ENCODE data around the gene SCN4B.

The SCN4B gene

GRCh38 chr11:118161786-118162185, 9.2 kb upstream of the SCN4B start:
- Histone ChIP-seq H3F3A (ENCODE audit: low read depth) (no peaks in the 10 kb centered on the region), H3K9ac (ENCODE audit: low read depth, low read length, poor library complexity, severe bottlenecking) (no peak overlapping the region), H3K9me3 (ENCODE audit: insufficient read depth, low read depth, low read length) (no peaks in the 10 kb centered on the region), H3K4me3 (ENCODE audit: low read length, poor library complexity, severe bottlenecking) (no peak overlapping the region), H3K36me3 (ENCODE audit: insufficient read depth, low read length) (no peaks in the 10 kb centered on the region), H3K27me3 (ENCODE audit: insufficient read depth, low read length, poor library complexity, severe bottlenecking) (no peaks in the 10 kb centered on the region), H3K9me2 (replicated peaks; ENCODE audit: low read depth, low read length) (no peaks in the 10 kb centered on the region), H4K20me1 (ENCODE audit: insufficient read depth, low read length, poor library complexity, severe bottlenecking) (no peaks in the 10 kb centered on the region), H3K4me1 (ENCODE audit: insufficient read depth, low read length, poor library complexity, severe bottlenecking) (no peaks in the 10 kb centered on the region), H3K79me2 (ENCODE audit: insufficient read depth, low read length) (no peaks in the 10 kb centered on the region), H3K4me2 (ENCODE audit: low read depth, low read length, poor library complexity, severe bottlenecking) (no peak overlapping the region), H2AFZ (ENCODE audit: low read length) (no peak overlapping the region)
- TF ChIP-seq EZH2phosphoT487 (IDR thresholded peaks at IDR 0.05; ENCODE audit: borderline replicate concordance) (no peak), CTCF (conservative IDR thresholded peaks at IDR 0.05; ENCODE audit: low read length) (no peak)

- Histone ChIP-seq H3K36me3 (ENCODE audit: insufficient read depth, low read length) (no peaks in the 10 kb centered on the region), H3K9me3 (ENCODE audit: insufficient read depth, low read depth, low read length) (no peaks in the 10 kb centered on the region), H3K9ac (ENCODE audit: low read depth, low read length, poor library complexity, severe bottlenecking) (no peak overlapping the region), H3K4me2 (ENCODE audit: low read depth, low read length, poor library complexity, severe bottlenecking) (no peak overlapping the region), H2AFZ (ENCODE audit: low read length) (no peak overlapping the region), H3K4me3 (ENCODE audit: low read length, poor library complexity, severe bottlenecking) (no peak overlapping the region), H3F3A (ENCODE audit: low read depth) (no peaks in the 10 kb centered on the region), H3K9me2 (replicated peaks; ENCODE audit: low read depth, low read length) (no peaks in the 10 kb centered on the region), H3K27me3 (ENCODE audit: insufficient read depth, low read length, poor library complexity, severe bottlenecking) (peaks cover 35% of the 10 kb centered on the region), H3K4me1 (ENCODE audit: insufficient read depth, low read length, poor library complexity, severe bottlenecking) (no peaks in the 10 kb centered on the region), H4K20me1 (ENCODE audit: insufficient read depth, low read length, poor library complexity, severe bottlenecking) (no peaks in the 10 kb centered on the region), H3K79me2 (ENCODE audit: insufficient read depth, low read length) (no peaks in the 10 kb centered on the region)
- TF ChIP-seq CTCF (conservative IDR thresholded peaks at IDR 0.05; ENCODE audit: low read length) (no peak), EZH2phosphoT487 (IDR thresholded peaks at IDR 0.05; ENCODE audit: borderline replicate concordance) (no peak)
Measured at GRCh38 chr11:118157186-118157895, 4.7 kb upstream of the SCN4B start.

- Histone ChIP-seq H3K9me3 (ENCODE audit: insufficient read depth, low read depth, low read length) (no peaks in the 10 kb centered on the region), H3K9me2 (replicated peaks; ENCODE audit: low read depth, low read length) (no peaks in the 10 kb centered on the region), H3F3A (ENCODE audit: low read depth) (no peaks in the 10 kb centered on the region), H3K36me3 (ENCODE audit: insufficient read depth, low read length) (no peaks in the 10 kb centered on the region), H3K9ac (ENCODE audit: low read depth, low read length, poor library complexity, severe bottlenecking) (no peak overlapping the region), H3K4me2 (ENCODE audit: low read depth, low read length, poor library complexity, severe bottlenecking) (peak overlapping the region; percentile 52), H4K20me1 (ENCODE audit: insufficient read depth, low read length, poor library complexity, severe bottlenecking) (no peaks in the 10 kb centered on the region), H2AFZ (ENCODE audit: low read length) (peak overlapping the region; percentile 71), H3K4me1 (ENCODE audit: insufficient read depth, low read length, poor library complexity, severe bottlenecking) (no peaks in the 10 kb centered on the region), H3K27me3 (ENCODE audit: insufficient read depth, low read length, poor library complexity, severe bottlenecking) (peaks cover 42% of the 10 kb centered on the region), H3K79me2 (ENCODE audit: insufficient read depth, low read length) (no peaks in the 10 kb centered on the region), H3K4me3 (ENCODE audit: low read length, poor library complexity, severe bottlenecking) (peak overlapping the region; percentile 34)
- TF ChIP-seq CTCF (conservative IDR thresholded peaks at IDR 0.05; ENCODE audit: low read length) = no peak; the same call in 1 of the 2 replicates
Measured at GRCh38 chr11:118156531-118157185, 4.0 kb upstream of the SCN4B start.

All from Loucy (cell line).